CD4-positive, alpha-beta T cell (primary cell): ENCODE measurements around the gene MACROD2. TPM values are rescaled to one million over a fixed set of nuclear protein-coding genes. Genes with fewer than 3 reads are reported as not detected.

Source experiments
- ATAC-seq: fragments of 200-7000 bp; cut with Tn5 transposase; one replicate; pipeline ENCODE4 v1.10.0; 2022; ENCODE audit warnings: mild to moderate bottlenecking; ENCODE audit not compliant: poor library complexity
- CTCF ChIA-PET: fragments of 350-600 bp; sonication (Branson Sonifier 250); formaldehyde crosslinking; loops from one replicate; lab custom pipeline; 2021; ENCODE audit warnings: antibody characterized with exemption, inconsistent platforms; lab: Charles Lee
- POLR2A ChIA-PET: fragments of 350-600 bp; sonication (Branson Sonifier 250); formaldehyde crosslinking; loops from one replicate; lab custom pipeline; 2021; ENCODE audit warnings: antibody characterized with exemption, inconsistent platforms; lab: Charles Lee
- DNase-seq, 14 experiments: peaks; one replicate each; pipeline ENCODE4 v3.0.0-alpha.2; 2013 to 2020; ENCODE audit warnings: mixed read lengths in 2 of 14
- H3K27ac ChIP-seq, 2 donors: one replicate each; pipeline versions ENCODE4 v1.5.1 to v1.7.0; 2013; ENCODE audit warnings: low read length in 2 of 2, low read depth in 1 of 2, mild to moderate bottlenecking in 1 of 2
- H3K27me3 ChIP-seq, 2 experiments: 1 replicate in 1 of 2; 2 replicates in 1 of 2; pipeline versions ENCODE4 v1.6.1 to v1.7.0; 2013; ENCODE audit warnings: low read length in 2 of 2, control low read depth in 1 of 2, mild to moderate bottlenecking in 1 of 2, moderate library complexity in 1 of 2; ENCODE audit not compliant: insufficient read depth in 2 of 2, control insufficient read depth in 1 of 2
- H3K36me3 ChIP-seq: one replicate; pipeline ENCODE4 v1.6.1; 2013; ENCODE audit warnings: low read length, control low read depth; ENCODE audit not compliant: insufficient read depth
- H3K4me1 ChIP-seq: one replicate; pipeline ENCODE4 v1.6.1; 2013; ENCODE audit warnings: low read length, control low read depth; ENCODE audit not compliant: insufficient read depth
- H3K4me3 ChIP-seq: one replicate; pipeline ENCODE4 v1.5.1; 2013; ENCODE audit warnings: mild to moderate bottlenecking, low read length, moderate library complexity
- H3K9me3 ChIP-seq, 2 experiments: 1 replicate in 1 of 2; 2 replicates in 1 of 2; pipeline versions ENCODE4 v1.6.1 to v1.7.0; 2013; ENCODE audit warnings: low read length in 2 of 2, mild to moderate bottlenecking in 2 of 2, control low read depth in 1 of 2, moderate library complexity in 1 of 2; ENCODE audit not compliant: control insufficient read depth in 1 of 2, insufficient read depth in 1 of 2
- H3K27ac Mint-ChIP-seq: one replicate; pipeline ENCODE4 v1.8.0; 2020; ENCODE audit warnings: mixed read lengths
- H3K27me3 Mint-ChIP-seq: one replicate; pipeline ENCODE4 v1.8.0; 2021; ENCODE audit warnings: mixed read lengths
- H3K36me3 Mint-ChIP-seq: one replicate; pipeline ENCODE4 v1.8.0; 2021; ENCODE audit warnings: low read depth, mixed read lengths
- H3K4me1 Mint-ChIP-seq: one replicate; pipeline ENCODE4 v1.8.0; 2021; ENCODE audit warnings: low read depth, mixed read lengths
- H3K4me3 Mint-ChIP-seq: one replicate; pipeline ENCODE4 v1.8.0; 2020; ENCODE audit warnings: mild to moderate bottlenecking, mixed read lengths
- H3K9me3 Mint-ChIP-seq: one replicate; pipeline ENCODE4 v1.8.0; 2020; ENCODE audit warnings: mixed read lengths
- intact Hi-C, 2 experiments: fragments of 100-400 bp; cut with DNase I in 1 of 2; cut with micrococcal nuclease in 1 of 2; formaldehyde crosslinking; loops; one replicate each; pipeline versions ENCODE4 v1.15.1 to v1.9.0; 2023 to 2025; cut with DNase I, micrococcal nuclease
- total RNA-seq, 174 experiments: library from RNA in 2 of 174; stranded (reverse) in 2 of 174; gene quantifications; one replicate each; pipeline ENCODE4 v1.2.3 and lab custom pipeline; 2021 to 2026
- TF ChIP-seq, protein P1 (sequence below): fragments of 200-600 bp; IDR thresholded peaks from one replicate; pipeline ENCODE4 v1.8.0; 2022; ENCODE audit warnings: antibody characterized with exemption, mild to moderate bottlenecking

The MACROD2 gene
- total RNA-seq, 2 experiments from 2014 or later: not detected

DNA sequence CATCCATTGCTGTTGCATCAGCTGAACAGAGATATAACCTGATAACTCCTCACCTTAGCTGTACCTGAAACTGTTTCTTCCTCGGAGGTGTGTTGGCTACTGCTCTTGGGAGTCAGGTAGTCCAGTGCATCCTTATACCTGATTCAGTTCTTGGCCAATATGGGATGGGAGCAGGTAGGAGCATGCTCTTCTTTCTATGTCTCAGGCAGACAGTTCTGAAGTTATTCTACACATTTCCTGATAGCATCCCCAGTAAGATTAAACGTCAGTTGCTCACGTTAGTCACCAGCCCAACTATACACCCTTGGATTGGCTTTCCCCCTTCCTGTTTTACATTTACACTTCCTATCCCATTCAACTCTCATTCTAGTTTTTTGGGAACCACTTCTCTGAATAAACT, 586.4 kb downstream of the MACROD2 start:
- no peak overlapping the region for H3K27ac Mint-ChIP-seq
- ChIA-PET POLR2A (no interaction called here), CTCF (no interaction called here)
- Histone ChIP-seq H3K9me3 (peaks cover 0 to 9% of the 10 kb centered on the region in 2 experiments), H3K27ac (no peak overlapping the region), H3K27me3 (no peaks in the 10 kb centered on the region), H3K4me3 (no peak overlapping the region), H3K36me3 (no peaks in the 10 kb centered on the region), H3K4me1 (no peaks in the 10 kb centered on the region)
- H3K36me3 Mint-ChIP-seq: no peaks in the 10 kb centered on the region
- ATAC-seq (no peak), DNase-seq (no peak)
- no peaks in the 10 kb centered on the region for H3K27me3 Mint-ChIP-seq
- TF ChIP-seq, protein P1, sequence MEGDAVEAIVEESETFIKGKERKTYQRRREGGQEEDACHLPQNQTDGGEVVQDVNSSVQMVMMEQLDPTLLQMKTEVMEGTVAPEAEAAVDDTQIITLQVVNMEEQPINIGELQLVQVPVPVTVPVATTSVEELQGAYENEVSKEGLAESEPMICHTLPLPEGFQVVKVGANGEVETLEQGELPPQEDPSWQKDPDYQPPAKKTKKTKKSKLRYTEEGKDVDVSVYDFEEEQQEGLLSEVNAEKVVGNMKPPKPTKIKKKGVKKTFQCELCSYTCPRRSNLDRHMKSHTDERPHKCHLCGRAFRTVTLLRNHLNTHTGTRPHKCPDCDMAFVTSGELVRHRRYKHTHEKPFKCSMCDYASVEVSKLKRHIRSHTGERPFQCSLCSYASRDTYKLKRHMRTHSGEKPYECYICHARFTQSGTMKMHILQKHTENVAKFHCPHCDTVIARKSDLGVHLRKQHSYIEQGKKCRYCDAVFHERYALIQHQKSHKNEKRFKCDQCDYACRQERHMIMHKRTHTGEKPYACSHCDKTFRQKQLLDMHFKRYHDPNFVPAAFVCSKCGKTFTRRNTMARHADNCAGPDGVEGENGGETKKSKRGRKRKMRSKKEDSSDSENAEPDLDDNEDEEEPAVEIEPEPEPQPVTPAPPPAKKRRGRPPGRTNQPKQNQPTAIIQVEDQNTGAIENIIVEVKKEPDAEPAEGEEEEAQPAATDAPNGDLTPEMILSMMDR: no peak
- no peaks in the 10 kb centered on the region for H3K4me1 Mint-ChIP-seq
- peaks cover 8% of the 10 kb centered on the region for H3K9me3 Mint-ChIP-seq
- intact Hi-C loops: no loop called here
- H3K4me3 Mint-ChIP-seq: no peak overlapping the region

DNA sequence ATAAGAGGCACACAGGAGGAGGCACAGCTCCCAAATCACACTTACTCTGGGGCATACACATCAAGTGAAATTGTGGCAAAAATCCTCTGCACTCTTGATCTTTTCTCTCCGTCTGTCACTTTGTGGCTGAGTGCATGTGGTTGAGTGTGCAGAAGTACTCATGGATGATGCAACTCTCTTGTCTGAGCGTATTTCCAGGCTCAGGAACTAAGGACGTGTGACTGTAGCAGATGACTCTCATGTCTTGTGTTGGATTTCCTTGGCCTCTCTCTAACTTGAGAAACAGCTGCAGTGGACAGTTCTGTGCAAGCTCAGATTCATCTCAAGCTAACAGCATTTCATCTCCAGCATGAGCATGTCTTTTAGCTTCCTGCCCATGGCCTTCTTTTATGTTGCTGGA, 587.5 kb downstream of the MACROD2 start:
- POLR2A ChIA-PET: no interaction called here
- TF ChIP-seq, protein P1: no peak
- Histone ChIP-seq H3K27ac (no peak overlapping the region), H3K9me3 (peaks cover 0 to 5% of the 10 kb centered on the region in 2 experiments), H3K27me3 (no peaks in the 10 kb centered on the region), H3K36me3 (no peaks in the 10 kb centered on the region), H3K4me1 (no peaks in the 10 kb centered on the region), H3K4me3 (no peak overlapping the region)
- intact Hi-C loops: no loop called here
- H3K4me1 Mint-ChIP-seq: no peaks in the 10 kb centered on the region
- H3K27me3 Mint-ChIP-seq: no peaks in the 10 kb centered on the region
- DNase-seq: no peak
- H3K4me3 Mint-ChIP-seq: no peak overlapping the region
- no peaks in the 10 kb centered on the region for H3K36me3 Mint-ChIP-seq
- ATAC-seq: no peak
- peaks cover 8% of the 10 kb centered on the region for H3K9me3 Mint-ChIP-seq
- CTCF ChIA-PET: no interaction called here
- H3K27ac Mint-ChIP-seq: no peak overlapping the region

GRCh38 chr20:14583413-14583812, 588.1 kb downstream of the MACROD2 start:
- no peak overlapping the region for H3K4me3 ChIP-seq
- ATAC-seq: no peak
- ChIA-PET CTCF (no interaction called here), POLR2A (no interaction called here)
- Mint-ChIP-seq H3K27me3 (no peaks in the 10 kb centered on the region), H3K27ac (no peak overlapping the region), H3K36me3 (no peaks in the 10 kb centered on the region), H3K9me3 (peaks cover 7% of the 10 kb centered on the region), H3K4me1 (no peaks in the 10 kb centered on the region), H3K4me3 (no peak overlapping the region)
- no peak for DNase-seq
- H3K27ac ChIP-seq: no peak overlapping the region
- TF ChIP-seq, protein P1: no peak
- H3K9me3 ChIP-seq: peaks cover 0 to 5% of the 10 kb centered on the region in 2 experiments
- H3K4me1 ChIP-seq: no peaks in the 10 kb centered on the region
- H3K27me3 ChIP-seq: no peaks in the 10 kb centered on the region
- intact Hi-C loops: no loop called here
- no peaks in the 10 kb centered on the region for H3K36me3 ChIP-seq
